Body of pancreas (tissue), 4 donors: ENCODE measurements around the gene PLPP4.

ENCODE experiments used
- POLR2A ChIP-seq, 3 donors: fragments of 450-650 bp; IDR thresholded peaks; one replicate each; pipeline ENCODE4 v1.6.1; 2016; ENCODE audit warnings: antibody characterized with exemption in 3 of 3, mild to moderate bottlenecking in 2 of 3
- TF ChIP-seq, protein P1 (sequence below), 7 experiments: fragments of 450-650 bp in 4 of 7; fragments of 200-600 bp in 3 of 7; sonication (generic) in 3 of 7; IDR thresholded peaks; one replicate each; pipeline ENCODE4 v1.5.1; 2016 to 2019; ENCODE audit warnings: antibody characterized with exemption in 7 of 7

DNA sequence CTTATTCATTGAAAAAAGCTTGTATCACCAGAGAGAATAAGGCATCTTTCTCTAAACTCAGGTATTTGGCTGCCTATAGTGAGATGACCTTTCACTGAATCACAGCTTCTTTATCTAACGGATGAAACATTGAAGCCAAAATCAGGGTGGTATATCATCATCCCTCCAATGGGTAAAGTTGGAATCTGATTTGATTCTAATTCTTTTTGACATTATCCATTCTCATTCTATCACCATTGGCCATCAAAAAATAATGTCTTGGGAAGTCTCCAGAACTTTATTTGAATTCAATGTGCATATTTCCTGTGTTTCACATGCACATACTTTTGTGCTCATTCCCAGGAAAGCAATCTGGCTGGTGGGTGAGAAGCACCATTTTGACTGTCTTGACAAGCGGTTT, 95.2 kb downstream of the PLPP4 start:
- TF ChIP-seq, protein P1, sequence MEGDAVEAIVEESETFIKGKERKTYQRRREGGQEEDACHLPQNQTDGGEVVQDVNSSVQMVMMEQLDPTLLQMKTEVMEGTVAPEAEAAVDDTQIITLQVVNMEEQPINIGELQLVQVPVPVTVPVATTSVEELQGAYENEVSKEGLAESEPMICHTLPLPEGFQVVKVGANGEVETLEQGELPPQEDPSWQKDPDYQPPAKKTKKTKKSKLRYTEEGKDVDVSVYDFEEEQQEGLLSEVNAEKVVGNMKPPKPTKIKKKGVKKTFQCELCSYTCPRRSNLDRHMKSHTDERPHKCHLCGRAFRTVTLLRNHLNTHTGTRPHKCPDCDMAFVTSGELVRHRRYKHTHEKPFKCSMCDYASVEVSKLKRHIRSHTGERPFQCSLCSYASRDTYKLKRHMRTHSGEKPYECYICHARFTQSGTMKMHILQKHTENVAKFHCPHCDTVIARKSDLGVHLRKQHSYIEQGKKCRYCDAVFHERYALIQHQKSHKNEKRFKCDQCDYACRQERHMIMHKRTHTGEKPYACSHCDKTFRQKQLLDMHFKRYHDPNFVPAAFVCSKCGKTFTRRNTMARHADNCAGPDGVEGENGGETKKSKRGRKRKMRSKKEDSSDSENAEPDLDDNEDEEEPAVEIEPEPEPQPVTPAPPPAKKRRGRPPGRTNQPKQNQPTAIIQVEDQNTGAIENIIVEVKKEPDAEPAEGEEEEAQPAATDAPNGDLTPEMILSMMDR (IDR thresholded peaks at IDR 0.05) = no peak
- TF ChIP-seq POLR2A (IDR thresholded peaks at IDR 0.05) = no peak
